Lower leg skin (tissue), 3 donors: Measurements from ENCODE around the gene PABPC1L.

Source experiments
- CTCF ChIP-seq, 3 donors: fragments of 450-650 bp; IDR thresholded peaks; one replicate each; pipeline ENCODE4 v1.5.1; 2016; ENCODE audit warnings: antibody characterized with exemption in 3 of 3, mild to moderate bottlenecking in 3 of 3, moderate library complexity in 2 of 3
- POLR2A ChIP-seq, 2 donors: fragments of 450-650 bp; IDR thresholded peaks; one replicate each; pipeline ENCODE4 v1.6.1; 2016 to 2017; ENCODE audit warnings: antibody characterized with exemption in 2 of 2, mild to moderate bottlenecking in 1 of 2, moderate library complexity in 1 of 2

- no peak for TF ChIP-seq CTCF (IDR thresholded peaks at IDR 0.05)
- no peak for TF ChIP-seq POLR2A (IDR thresholded peaks at IDR 0.05)
These were observed at the start of gene PABPC1L for GRCh38 chr20:44909872-44910689.
